ENCODE results near the gene PAK1.
"Not testable (repeated sequence)": the region's sequence is repeated elsewhere in the genome, so short reads cannot be mapped to it uniquely, and the experiment has no call there.

Gene PAK1

DNA sequence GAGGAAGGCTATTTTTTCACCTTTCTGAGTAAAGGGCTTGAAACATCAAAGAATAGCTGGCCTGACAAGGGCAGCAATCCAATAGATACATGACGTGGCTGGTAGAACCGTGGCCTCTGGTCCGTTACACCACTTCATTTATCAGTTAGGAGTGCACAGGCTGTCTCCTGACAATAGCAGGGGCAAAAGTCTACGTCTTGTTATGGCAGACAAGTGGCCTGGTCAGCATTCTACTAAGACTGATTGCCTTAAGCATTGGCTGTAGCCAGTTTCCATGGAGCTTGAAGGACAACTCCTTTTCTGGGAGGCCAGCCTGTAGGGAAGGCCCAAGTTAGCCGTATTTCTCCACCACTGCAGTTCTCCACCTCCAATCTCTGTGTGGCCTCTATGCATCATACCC is 163.2 kb downstream of the PAK1 start:
- no peak overlapping the region for H3K4me3 ChIP-seq (ENCODE audit: extremely low read depth, insufficient read depth, low read length, poor library complexity, severe bottlenecking)
- no peaks in the 10 kb centered on the region for H3K9me3 ChIP-seq (ENCODE audit: control insufficient read depth, low read length)
- H3K36me3 ChIP-seq (ENCODE audit: control insufficient read depth, insufficient read depth, low read length), result no peaks in the 10 kb centered on the region
- no peaks in the 10 kb centered on the region for H3K4me1 ChIP-seq (ENCODE audit: control insufficient read depth, insufficient read depth, low read length, poor library complexity, severe bottlenecking)
- H3K27ac ChIP-seq (ENCODE audit: low read depth, low read length, severe bottlenecking), result no peak overlapping the region
- 85 to 92% methylated on average over 4 to 5 of the region's 5 CpGs for WGBS, 2 experiments (ENCODE audit: insufficient coverage in 2 of 2)

DNA sequence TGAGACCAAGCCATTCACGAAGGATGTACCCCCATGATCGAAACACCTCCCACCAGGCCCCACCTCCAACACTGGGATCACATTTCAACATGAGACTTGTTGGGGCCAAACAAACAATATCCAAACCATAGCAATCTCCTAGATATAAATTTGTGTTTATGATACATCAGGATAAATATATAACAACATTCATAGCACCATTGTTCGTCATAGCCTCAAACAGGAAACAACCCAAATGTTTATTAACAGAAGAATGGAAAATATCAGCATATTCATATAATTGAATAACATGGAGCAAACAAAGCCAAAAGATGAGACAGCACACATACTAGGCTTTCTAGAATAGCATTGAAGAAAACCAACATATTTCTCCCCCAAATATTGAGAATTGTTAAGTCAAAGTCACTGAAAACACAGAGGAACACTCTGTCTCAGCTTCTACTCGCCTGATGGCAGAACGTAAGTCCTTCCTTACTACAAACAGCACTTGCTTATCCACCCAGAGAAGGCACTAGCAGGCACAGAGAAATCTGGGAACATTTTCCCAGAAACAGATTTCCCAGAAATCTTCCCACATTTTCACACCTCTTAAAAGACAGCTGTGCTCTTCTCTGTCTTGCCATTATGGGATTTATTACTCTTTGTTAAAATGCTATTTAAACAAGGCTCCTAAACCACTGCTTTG is 164.4 kb downstream of the PAK1 start:
- WGBS, 2 experiments (ENCODE audit: insufficient coverage in 2 of 2), result 94 to 100% methylated on average over 2 to 3 of the region's 5 CpGs
- H3K4me3 ChIP-seq (ENCODE audit: extremely low read depth, insufficient read depth, low read length, poor library complexity, severe bottlenecking), result no peak overlapping the region
- no peaks in the 10 kb centered on the region for H3K36me3 ChIP-seq (ENCODE audit: control insufficient read depth, insufficient read depth, low read length)
- no peaks in the 10 kb centered on the region for H3K9me3 ChIP-seq (ENCODE audit: control insufficient read depth, low read length)
- H3K4me1 ChIP-seq (ENCODE audit: control insufficient read depth, insufficient read depth, low read length, poor library complexity, severe bottlenecking), result no peaks in the 10 kb centered on the region
- H3K27ac ChIP-seq (ENCODE audit: low read depth, low read length, severe bottlenecking), result no peak overlapping the region

DNA sequence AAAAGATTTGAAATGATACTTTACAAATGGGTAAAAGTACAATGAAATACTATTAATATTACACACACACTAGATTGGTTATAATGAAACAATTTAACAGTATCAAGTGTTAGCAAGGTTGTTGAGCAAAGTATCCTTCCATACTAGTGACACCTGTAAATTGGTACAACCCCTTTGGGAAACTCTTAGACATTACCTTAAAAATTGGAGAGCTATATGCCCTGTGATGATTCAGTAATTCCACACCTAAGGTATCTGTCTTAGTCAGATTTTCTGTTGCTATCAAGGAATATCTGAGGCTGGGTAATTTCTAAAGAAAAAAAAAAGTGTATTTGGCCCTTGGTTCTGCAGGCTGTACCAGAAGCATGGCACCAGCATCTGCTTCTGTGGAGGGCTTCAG is 165.1 kb downstream of the PAK1 start:
- Histone ChIP-seq H3K4me1 (ENCODE audit: control insufficient read depth, insufficient read depth, low read length, poor library complexity, severe bottlenecking) (no peaks in the 10 kb centered on the region), H3K27ac (ENCODE audit: low read depth, low read length, severe bottlenecking) (no peak overlapping the region), H3K36me3 (ENCODE audit: control insufficient read depth, insufficient read depth, low read length) (no peaks in the 10 kb centered on the region), H3K4me3 (ENCODE audit: extremely low read depth, insufficient read depth, low read length, poor library complexity, severe bottlenecking) (no peak overlapping the region), H3K9me3 (ENCODE audit: control insufficient read depth, low read length) (no peaks in the 10 kb centered on the region)

DNA sequence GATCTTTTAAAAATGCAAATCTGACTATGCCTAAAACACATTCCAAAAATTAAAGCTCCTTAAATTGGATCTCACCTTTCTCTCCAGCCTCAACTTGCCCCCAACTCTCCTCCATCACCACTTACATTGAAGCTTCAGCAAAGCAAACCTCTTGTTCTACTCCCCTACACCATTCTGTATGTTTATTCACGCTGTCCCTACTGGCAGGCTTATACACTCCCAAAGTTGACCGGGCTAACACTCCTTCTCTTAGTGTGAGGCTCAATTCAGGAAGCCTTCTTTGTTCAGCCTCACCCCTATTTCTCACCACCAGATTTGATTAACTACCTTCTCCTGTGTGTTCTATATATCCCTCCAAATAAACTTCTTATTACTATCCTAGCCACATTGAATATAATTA is 170.6 kb downstream of the PAK1 start:
- H3K4me3 ChIP-seq (ENCODE audit: extremely low read depth, insufficient read depth, low read length, poor library complexity, severe bottlenecking), result no peak overlapping the region
- no peak overlapping the region for H3K27ac ChIP-seq (ENCODE audit: low read depth, low read length, severe bottlenecking)
- H3K9me3 ChIP-seq (ENCODE audit: control insufficient read depth, low read length), result no peaks in the 10 kb centered on the region
- H3K4me1 ChIP-seq (ENCODE audit: control insufficient read depth, insufficient read depth, low read length, poor library complexity, severe bottlenecking), result no peaks in the 10 kb centered on the region
- no peaks in the 10 kb centered on the region for H3K36me3 ChIP-seq (ENCODE audit: control insufficient read depth, insufficient read depth, low read length)
- WGBS, 2 experiments (ENCODE audit: insufficient coverage in 2 of 2), result 81 to 90% methylated on average over 1 to 2 of the region's 2 CpGs

DNA sequence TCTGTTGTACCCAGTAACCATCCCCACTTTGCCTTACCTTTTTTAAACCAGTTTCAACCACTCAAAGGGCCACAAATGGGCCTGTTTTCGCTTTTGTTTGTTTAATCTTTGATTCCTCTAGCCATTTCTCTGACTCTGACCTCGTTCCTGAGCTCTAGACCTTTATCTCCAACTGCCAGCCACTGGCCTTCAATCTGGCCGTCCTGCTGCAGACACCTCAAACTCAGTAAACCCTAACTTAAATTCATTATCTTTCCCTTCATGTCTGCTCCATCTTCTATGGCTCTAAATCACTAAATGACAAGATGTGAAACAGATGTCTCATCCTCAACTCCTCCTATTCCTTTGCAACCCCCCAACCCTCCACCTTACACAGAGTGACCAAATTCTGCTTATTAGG is 171.1 kb downstream of the PAK1 start:
- Histone ChIP-seq H3K4me3 (ENCODE audit: extremely low read depth, insufficient read depth, low read length, poor library complexity, severe bottlenecking) (no peak overlapping the region), H3K9me3 (ENCODE audit: control insufficient read depth, low read length) (no peaks in the 10 kb centered on the region), H3K4me1 (ENCODE audit: control insufficient read depth, insufficient read depth, low read length, poor library complexity, severe bottlenecking) (no peaks in the 10 kb centered on the region), H3K36me3 (ENCODE audit: control insufficient read depth, insufficient read depth, low read length) (no peaks in the 10 kb centered on the region), H3K27ac (ENCODE audit: low read depth, low read length, severe bottlenecking) (no peak overlapping the region)
- WGBS, 2 experiments (ENCODE audit: insufficient coverage in 2 of 2), result 72 to 94% methylated on average over 3 of the region's 3 CpGs

DNA sequence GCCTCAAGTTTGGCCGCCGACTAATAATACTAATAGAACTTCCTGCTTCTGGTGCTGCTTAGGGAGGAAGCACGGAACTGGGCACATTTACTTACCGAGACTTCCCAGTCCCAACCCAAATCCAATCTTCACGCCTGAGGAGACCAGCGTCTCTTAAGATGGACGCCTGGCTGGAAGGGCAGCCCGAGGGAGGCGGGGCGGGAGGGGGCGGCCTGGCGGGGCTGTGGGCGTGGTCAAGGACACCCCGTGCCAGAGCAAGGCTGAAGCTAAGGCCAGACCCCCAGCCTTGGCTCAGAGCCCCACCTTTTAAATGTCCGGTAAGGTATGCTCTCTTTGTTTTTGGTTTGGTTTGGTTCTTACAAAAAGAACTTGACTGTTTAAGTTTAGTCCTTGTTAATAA is 172.4 kb downstream of the PAK1 start, which contains the start of gene GDPD4:
GDPD4 (minus strand) TSS at position 177 of the 400 bp plus-strand sequence. CDS start 16,549 bp downstream, outside the sequence.
- Histone ChIP-seq H3K4me3 (ENCODE audit: extremely low read depth, insufficient read depth, low read length, poor library complexity, severe bottlenecking) (no peak within 1 kb of the TSS), H3K27ac (ENCODE audit: low read depth, low read length, severe bottlenecking) (no peak within 1 kb of the TSS), H3K4me1 (ENCODE audit: control insufficient read depth, insufficient read depth, low read length, poor library complexity, severe bottlenecking) (no peaks in the 10 kb centered on the region), H3K9me3 (ENCODE audit: control insufficient read depth, low read length) (no peaks in the 10 kb centered on the region), H3K36me3 (ENCODE audit: control insufficient read depth, insufficient read depth, low read length) (no peaks in the 10 kb centered on the region)
- WGBS, 2 experiments (ENCODE audit: insufficient coverage in 2 of 2), result 87 to 95% methylated on average over 6 to 12 of the region's 15 CpGs

DNA sequence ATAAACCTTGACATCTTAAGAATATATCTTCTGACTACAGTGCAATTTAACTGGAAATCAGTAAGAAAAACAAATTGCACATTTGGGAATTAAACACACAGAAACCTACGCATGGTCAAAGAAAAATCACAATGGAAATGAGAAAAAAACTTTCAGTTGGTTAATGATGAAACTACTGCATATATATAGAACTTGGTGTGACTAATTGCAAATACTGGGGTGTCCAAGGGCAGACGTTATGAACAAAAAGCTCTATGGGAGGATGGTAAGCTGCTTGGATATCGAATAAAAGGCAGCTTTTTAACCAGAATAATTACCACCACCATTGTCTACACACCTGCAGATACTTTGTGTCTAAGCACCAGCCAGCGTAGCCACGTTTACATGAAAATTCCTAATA is 173.2 kb downstream of the PAK1 start:
- WGBS, 2 experiments (ENCODE audit: insufficient coverage in 2 of 2), result 94 to 100% methylated on average over 2 of the region's 5 CpGs

DNA sequence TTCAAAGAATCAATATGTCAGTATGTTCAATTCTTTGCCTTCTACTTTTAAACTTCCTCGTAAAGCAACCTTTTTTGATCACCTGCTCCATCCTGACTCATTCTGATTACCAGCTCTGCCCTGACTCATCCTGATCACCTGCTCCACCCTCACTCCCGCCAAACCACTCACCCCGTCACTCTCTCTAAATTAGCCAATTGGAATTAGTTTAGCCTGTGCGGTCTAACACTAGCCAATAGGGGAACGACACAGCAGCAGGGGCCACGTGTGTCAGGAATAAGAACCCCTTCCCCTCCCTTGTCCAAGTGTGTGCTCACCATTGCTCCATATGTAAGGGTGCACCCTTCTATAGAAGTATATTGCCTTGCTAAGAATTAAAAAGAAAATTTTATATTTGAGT is 173.9 kb downstream of the PAK1 start:
- H3K36me3 ChIP-seq (ENCODE audit: control insufficient read depth, insufficient read depth, low read length); H3K4me3 ChIP-seq (ENCODE audit: extremely low read depth, insufficient read depth, low read length, poor library complexity, severe bottlenecking); H3K27ac ChIP-seq (ENCODE audit: low read depth, low read length, severe bottlenecking); H3K9me3 ChIP-seq (ENCODE audit: control insufficient read depth, low read length); H3K4me1 ChIP-seq (ENCODE audit: control insufficient read depth, insufficient read depth, low read length, poor library complexity, severe bottlenecking): not testable (repeated sequence)
- WGBS, 2 experiments (ENCODE audit: insufficient coverage in 2 of 2), result 88 to 96% methylated on average over 4 of the region's 6 CpGs

More for the DNA sequence above, 173.2 kb downstream of the PAK1 start:
- Histone ChIP-seq H3K4me3 (ENCODE audit: extremely low read depth, insufficient read depth, low read length, poor library complexity, severe bottlenecking) (no peak overlapping the region), H3K4me1 (ENCODE audit: control insufficient read depth, insufficient read depth, low read length, poor library complexity, severe bottlenecking) (no peaks in the 10 kb centered on the region), H3K36me3 (ENCODE audit: control insufficient read depth, insufficient read depth, low read length) (no peaks in the 10 kb centered on the region), H3K9me3 (ENCODE audit: control insufficient read depth, low read length) (no peaks in the 10 kb centered on the region), H3K27ac (ENCODE audit: low read depth, low read length, severe bottlenecking) (no peak overlapping the region)

DNA sequence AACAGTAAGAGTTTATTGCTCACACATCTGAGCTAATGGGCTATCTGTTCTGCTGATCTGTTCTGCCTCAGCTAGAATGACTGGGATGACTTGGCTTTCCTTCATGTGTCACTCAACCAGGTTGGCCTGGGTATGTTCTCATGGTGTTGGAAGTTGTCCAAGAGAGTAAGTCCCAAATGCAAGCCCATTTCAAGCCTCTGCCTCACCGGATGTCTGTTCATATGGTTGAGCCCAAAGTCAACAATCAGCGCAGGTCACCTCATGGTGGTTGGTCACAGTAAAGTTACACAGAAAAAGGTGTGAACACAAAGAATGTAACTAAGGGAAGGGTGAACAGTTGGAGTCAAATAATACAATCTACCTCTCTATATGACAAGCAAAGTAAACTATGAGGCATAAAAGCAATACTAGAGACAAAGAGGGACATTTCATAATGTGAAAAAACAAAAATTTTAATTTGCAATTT is 174.3 kb downstream of the PAK1 start:
- Histone ChIP-seq H3K27ac (ENCODE audit: low read depth, low read length, severe bottlenecking) (no peak overlapping the region), H3K9me3 (ENCODE audit: control insufficient read depth, low read length) (no peaks in the 10 kb centered on the region), H3K4me1 (ENCODE audit: control insufficient read depth, insufficient read depth, low read length, poor library complexity, severe bottlenecking) (no peaks in the 10 kb centered on the region), H3K36me3 (ENCODE audit: control insufficient read depth, insufficient read depth, low read length) (no peaks in the 10 kb centered on the region), H3K4me3 (ENCODE audit: extremely low read depth, insufficient read depth, low read length, poor library complexity, severe bottlenecking) (no peak overlapping the region)
- WGBS, 2 experiments (ENCODE audit: insufficient coverage in 2 of 2), result 100% methylated on average over 1 of the region's 2 CpGs; no CpG with 5 or more reads in 1 of the 2 experiments

DNA sequence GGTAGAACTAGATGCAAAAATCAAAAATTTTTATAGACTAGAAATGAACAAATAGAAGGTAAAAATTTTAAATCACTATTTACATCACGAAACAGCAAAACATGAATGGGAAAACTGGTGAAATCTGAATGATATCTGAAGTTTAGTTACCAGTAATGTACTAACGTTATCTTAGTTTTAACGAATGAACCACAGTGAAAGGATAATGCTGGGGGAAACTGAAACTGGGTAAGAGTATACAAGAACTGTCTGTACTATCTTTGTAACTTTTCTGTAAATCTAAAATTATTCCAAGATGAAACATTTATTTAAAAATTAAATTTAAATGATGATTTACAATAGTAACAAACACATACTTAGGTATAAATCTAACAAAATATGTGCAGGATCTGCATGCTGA is 179.9 kb downstream of the PAK1 start:
- 67 to 100% methylated on average over 1 to 2 of the region's 3 CpGs for WGBS, 2 experiments (ENCODE audit: insufficient coverage in 2 of 2)

DNA sequence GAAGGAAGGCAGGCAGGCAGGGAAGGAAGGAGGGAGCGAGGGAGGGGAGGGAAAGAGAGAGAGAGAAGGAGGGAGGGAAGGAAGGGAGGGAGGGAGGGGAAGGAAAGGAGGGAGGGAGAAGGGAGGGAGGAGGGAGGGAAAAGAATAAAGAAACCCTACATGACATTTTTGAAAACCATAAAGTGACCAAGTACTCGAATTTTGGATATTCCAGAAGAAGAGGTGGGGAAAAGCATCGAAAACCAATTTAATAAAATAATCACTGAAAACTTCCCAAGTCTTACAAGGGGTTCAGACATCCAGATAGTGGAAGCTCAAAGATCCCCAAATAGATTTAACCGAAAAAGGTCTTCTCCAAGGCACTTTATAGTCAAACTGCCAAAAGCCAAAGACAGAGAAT is 184.2 kb downstream of the PAK1 start:
- WGBS, 2 experiments (ENCODE audit: insufficient coverage in 2 of 2), result 85% methylated on average over 2 of the region's 4 CpGs; no CpG with 5 or more reads in 1 of the 2 experiments

More for the DNA sequence above, 179.9 kb downstream of the PAK1 start:
- Histone ChIP-seq H3K4me1 (ENCODE audit: control insufficient read depth, insufficient read depth, low read length, poor library complexity, severe bottlenecking) (no peaks in the 10 kb centered on the region), H3K9me3 (ENCODE audit: control insufficient read depth, low read length) (no peaks in the 10 kb centered on the region), H3K27ac (ENCODE audit: low read depth, low read length, severe bottlenecking) (no peak overlapping the region), H3K4me3 (ENCODE audit: extremely low read depth, insufficient read depth, low read length, poor library complexity, severe bottlenecking) (no peak overlapping the region), H3K36me3 (ENCODE audit: control insufficient read depth, insufficient read depth, low read length) (no peaks in the 10 kb centered on the region)

More for the DNA sequence above, 184.2 kb downstream of the PAK1 start:
- no peaks in the 10 kb centered on the region for H3K4me1 ChIP-seq (ENCODE audit: control insufficient read depth, insufficient read depth, low read length, poor library complexity, severe bottlenecking)
- no peak overlapping the region for H3K4me3 ChIP-seq (ENCODE audit: extremely low read depth, insufficient read depth, low read length, poor library complexity, severe bottlenecking)
- no peak overlapping the region for H3K27ac ChIP-seq (ENCODE audit: low read depth, low read length, severe bottlenecking)
- H3K9me3 ChIP-seq (ENCODE audit: control insufficient read depth, low read length), result no peaks in the 10 kb centered on the region
- no peaks in the 10 kb centered on the region for H3K36me3 ChIP-seq (ENCODE audit: control insufficient read depth, insufficient read depth, low read length)

Measured in mesodermal cell (in vitro differentiated cells).